Measurements from ENCODE around the gene PITX1.

- no peak for TF ChIP-seq CTCF (IDR thresholded peaks at IDR 0.05; ENCODE audit: low read depth, low read length)
- TF ChIP-seq EZH2phosphoT487 (IDR thresholded peaks at IDR 0.05; ENCODE audit: low read depth) = no peak
Measured at GRCh38 chr5:135038813-135039270, 4.8 kb upstream of the PITX1 start.
